Activated CD4-positive, alpha-beta T cell treated with anti-CD3 and anti-CD28 coated beads, Interleukin-2, amount 50 U/mL, for 24 hours (primary cell): ENCODE measurements around the gene FAM107A.

Experiments
- DNase-seq, 2 donors: peaks; one replicate each; pipeline ENCODE4 v3.0.0-alpha.2; 2020; ENCODE audit warnings: low read depth in 1 of 2, low spot score in 1 of 2

Gene FAM107A

GRCh38 chr3:58577269-58577821 is at the start of gene FAM107A:
TSS of gene FAM107A (minus strand) at chr3:58577391. CDS start at chr3:58569860, 7,531 bp downstream.
- no peak for DNase-seq

- DNase-seq: no peak
Measured at GRCh38 chr3:58625196-58625824, 48.1 kb upstream of the FAM107A start.

GRCh38 chr3:58624550-58624949 is 47.4 kb upstream of the FAM107A start:
- no peak for DNase-seq

GRCh38 chr3:58623961-58624360 is 46.8 kb upstream of the FAM107A start:
- no peak for DNase-seq

GRCh38 chr3:58623478-58623877 is 46.3 kb upstream of the FAM107A start:
- DNase-seq: no peak

GRCh38 chr3:58622892-58623291 is 45.7 kb upstream of the FAM107A start:
- no peak for DNase-seq

GRCh38 chr3:58622436-58622835 is 45.2 kb upstream of the FAM107A start:
- DNase-seq: no peak

- no peak for DNase-seq
Measured at GRCh38 chr3:58621086-58621830, 44.1 kb upstream of the FAM107A start.

- DNase-seq: no peak
Measured at GRCh38 chr3:58620421-58620820, 43.2 kb upstream of the FAM107A start.

GRCh38 chr3:58617338-58617761 is 40.2 kb upstream of the FAM107A start:
- DNase-seq: no peak

GRCh38 chr3:58613236-58614132 is 36.3 kb upstream of the FAM107A start:
- no peak for DNase-seq

- DNase-seq: no peak
Measured at GRCh38 chr3:58612830-58613229, 35.6 kb upstream of the FAM107A start.

GRCh38 chr3:58609990-58610389 is 32.8 kb upstream of the FAM107A start:
- DNase-seq: no peak

- DNase-seq: no peak
Measured at GRCh38 chr3:58608648-58609047, 31.5 kb upstream of the FAM107A start.

GRCh38 chr3:58607816-58608215 is 30.6 kb upstream of the FAM107A start:
- DNase-seq: no peak

- no peak for DNase-seq
Measured at GRCh38 chr3:58606693-58607092, 29.5 kb upstream of the FAM107A start.

GRCh38 chr3:58604031-58604430 is 26.8 kb upstream of the FAM107A start:
- no peak for DNase-seq

GRCh38 chr3:58603606-58604005 is 26.4 kb upstream of the FAM107A start:
- DNase-seq: no peak

GRCh38 chr3:58597770-58598310 is 20.6 kb upstream of the FAM107A start:
- DNase-seq: no peak

- no peak for DNase-seq
Measured at GRCh38 chr3:58596834-58597518, 19.8 kb upstream of the FAM107A start.

GRCh38 chr3:58594117-58594516 is 16.9 kb upstream of the FAM107A start:
- DNase-seq: no peak
